Stimulated activated naive CD4-positive, alpha-beta T cell treated with Interleukin-2 at 50 U/mL for 16 hours (primary cell): ENCODE measurements around the gene C3orf52.

Experiments used
- DNase-seq: peaks from one replicate; lab custom pipeline; 2025; lab: John Stamatoyannopoulos, UW

C3orf52 gene

GRCh38 chr3:112119962-112120836 is 34.0 kb downstream of the C3orf52 start:
- no peak for DNase-seq

- no peak for DNase-seq
Measured at GRCh38 chr3:112121577-112122547, 35.7 kb downstream of the C3orf52 start.

- DNase-seq: no peak
Measured at GRCh38 chr3:112122870-112123269, 36.7 kb downstream of the C3orf52 start.

- no peak for DNase-seq
Measured at GRCh38 chr3:112123548-112123947, 37.4 kb downstream of the C3orf52 start.

DNA sequence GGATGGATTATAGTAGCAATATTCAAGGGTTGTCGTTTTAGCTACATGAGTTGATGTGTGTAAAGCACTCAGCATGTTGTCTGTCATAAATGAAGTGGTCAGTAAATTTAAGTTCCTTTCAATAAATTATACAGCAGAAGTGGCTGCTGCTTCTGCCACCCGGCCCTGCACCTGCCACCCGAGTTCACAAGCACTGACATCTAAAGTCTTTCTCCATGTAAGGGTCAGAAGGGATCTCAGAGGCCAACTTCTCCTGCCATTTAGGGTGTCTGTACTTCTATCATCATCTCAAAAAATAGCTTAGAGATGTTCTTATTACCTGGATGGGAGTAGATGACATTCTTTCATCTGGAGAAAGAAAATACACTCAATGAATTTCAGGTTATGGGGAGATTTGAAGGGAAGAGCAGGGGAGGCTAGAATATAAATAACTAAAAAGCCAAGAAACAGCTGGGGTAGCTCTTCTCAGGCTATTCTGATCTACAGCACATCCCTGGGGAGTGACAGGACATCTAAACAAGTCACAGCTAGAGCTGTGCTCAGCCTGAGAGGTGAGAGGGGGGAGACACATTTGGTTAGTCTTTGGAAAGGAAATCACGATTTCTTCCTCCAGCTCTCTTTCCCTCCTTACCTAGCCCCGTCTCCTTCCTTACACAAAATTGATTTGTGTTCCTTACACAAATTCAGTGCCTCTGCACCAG is 38.9 kb downstream of the C3orf52 start:
- DNase-seq: no peak

GRCh38 chr3:112126511-112126911 is 40.3 kb downstream of the C3orf52 start:
- DNase-seq: no peak

DNA sequence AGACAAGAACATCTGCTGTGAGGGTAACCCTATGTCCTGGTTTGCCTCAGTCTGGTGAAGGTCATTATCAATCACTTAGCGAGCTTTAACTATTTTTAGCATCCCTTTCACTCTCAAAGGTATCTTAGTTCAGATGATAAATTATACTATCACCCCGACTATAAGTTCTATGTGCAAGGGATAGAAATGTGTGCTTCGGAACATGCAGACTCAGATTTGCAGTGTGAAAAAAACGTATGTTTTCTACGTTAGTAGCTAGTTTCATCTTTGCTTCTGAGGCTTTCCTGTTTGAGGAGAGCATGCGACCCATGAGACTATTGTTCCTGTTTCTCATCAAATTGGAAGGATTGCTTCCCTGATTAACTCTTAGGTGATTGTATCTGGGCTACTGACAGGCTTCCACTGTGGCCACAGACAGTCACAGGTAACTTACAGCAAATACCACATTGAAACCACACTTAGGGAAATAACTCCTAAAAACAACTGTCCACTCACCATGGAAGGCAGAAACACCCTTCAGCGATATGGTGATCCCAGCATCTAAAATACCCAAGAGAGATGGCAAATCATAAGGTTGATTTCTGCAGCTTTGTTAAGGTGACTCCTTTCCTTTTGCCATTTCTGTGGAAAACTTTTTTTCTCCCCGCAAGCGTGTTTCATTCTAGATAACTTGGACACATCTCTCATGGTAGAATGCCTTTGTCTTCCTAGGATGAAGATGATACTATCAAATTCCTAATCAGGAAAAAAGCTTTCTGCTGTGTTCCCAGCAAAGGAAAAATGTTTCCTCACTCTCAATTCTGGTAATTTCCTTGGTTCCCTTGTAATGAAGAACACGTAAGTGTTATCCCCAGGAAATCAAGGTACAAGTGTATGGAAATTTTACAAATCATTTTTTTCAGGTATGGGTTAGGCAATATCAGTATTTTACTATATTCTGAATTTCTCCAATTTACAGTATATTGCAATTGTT is 41.6 kb downstream of the C3orf52 start:
- no peak for DNase-seq

DNA sequence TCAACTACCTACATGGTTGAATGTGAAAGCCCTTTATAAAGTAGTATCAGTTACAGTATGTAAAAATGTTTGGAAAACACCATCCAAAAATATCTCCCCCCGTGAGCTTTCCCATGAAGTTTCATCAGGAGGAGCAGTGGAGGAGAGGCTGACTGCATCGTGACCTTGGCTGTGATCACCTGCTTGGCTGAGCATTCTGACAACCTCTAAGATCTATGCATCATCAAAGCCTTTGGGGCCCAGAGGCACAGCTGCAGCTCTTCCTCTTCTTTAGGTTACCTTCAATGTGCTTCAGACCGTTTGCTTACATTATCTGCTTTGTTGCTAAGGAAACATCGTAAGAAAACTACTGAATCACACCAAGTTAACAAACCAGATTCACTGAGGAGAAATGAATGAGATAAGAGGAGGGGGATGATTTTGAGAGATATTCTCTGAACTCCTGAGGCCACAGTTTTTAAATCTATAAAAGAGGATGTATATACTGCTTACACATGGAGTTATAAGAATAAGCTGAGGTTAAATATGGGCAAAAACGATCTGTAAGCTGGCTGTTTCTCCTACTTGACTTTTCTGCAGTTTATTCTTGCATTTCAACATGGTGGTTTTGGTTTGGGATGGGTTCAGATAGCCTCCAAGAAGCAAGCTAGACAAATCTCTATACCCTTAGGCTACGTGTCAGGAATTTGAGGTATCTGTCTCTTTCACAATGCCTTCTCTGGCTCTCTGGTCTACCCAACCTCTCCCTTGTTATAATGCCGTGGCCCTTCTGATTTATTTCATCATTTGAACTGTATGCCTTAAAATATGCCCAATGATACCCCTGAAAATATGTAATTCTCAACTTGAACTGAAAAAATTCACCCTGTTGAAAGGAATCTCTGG is 42.9 kb downstream of the C3orf52 start:
- peak; percentile 43 for DNase-seq

DNA sequence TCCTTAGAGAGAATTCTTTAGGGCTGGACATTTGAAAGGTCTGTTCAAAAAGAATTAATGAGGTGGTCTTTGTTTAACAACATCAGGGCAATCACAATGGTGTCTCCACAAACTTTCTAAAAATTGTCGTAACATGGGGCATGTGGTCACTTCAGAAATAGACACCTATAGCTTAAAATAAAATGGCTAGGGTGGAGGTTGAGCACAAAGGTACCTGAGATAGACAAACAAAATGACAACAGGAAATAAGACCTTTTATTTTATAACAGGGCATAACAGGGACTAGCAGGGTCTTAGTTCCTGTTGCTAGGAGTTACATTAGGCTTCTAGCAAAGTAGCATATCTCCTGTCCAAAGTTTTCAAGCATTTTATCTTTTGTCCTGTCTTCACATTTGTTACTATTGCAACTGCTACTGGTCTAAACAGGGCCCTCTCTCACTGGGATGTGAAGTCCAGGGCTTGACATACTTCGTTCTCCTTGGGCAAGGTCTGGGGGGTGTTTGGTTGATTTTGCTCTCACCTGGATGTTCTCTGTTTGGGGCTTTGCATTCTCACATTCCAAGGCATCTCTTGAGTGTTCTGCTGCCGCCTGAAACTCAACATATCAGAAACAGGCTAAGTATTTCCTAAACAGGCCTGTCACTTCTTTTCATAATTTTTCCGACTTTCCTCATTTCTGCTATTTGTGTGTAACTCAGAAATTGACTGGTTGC is 43.9 kb downstream of the C3orf52 start:
- no peak for DNase-seq

DNA sequence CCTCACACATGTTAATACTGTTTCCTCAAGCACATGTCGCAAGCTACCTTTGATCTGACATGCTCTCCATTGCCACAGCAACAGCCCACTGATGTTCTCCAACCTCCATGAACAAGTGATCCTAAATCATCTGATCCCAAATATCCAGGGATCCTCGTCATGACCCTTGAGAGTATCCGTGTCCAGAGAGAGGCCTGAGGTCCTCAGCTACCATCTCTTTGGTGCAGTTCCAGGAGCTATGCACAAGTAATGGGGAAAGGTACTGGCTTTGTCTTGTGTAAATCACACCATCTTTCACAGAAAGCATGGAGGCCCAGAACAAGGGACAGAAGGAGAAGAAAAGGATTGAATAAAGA is 44.4 kb downstream of the C3orf52 start:
- DNase-seq: no peak

DNA sequence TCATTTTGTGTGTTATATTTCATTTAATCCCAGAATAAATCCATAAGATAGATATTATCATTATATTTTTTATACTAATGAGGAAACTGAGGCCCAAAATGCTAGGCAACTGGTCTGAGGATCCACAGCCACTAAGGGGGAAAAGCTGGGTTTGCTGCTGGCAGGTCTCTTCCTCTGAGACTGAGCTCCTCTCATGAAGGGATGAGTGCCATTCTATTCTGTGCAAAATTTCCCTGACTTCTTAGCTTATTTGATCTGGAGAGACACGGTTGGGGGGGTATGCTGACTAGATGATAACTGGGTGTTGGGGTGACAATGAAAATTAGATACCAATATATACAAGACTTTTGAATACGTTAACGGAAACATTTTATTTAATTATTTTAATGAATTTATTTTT is 44.9 kb downstream of the C3orf52 start:
- DNase-seq: no peak

DNA sequence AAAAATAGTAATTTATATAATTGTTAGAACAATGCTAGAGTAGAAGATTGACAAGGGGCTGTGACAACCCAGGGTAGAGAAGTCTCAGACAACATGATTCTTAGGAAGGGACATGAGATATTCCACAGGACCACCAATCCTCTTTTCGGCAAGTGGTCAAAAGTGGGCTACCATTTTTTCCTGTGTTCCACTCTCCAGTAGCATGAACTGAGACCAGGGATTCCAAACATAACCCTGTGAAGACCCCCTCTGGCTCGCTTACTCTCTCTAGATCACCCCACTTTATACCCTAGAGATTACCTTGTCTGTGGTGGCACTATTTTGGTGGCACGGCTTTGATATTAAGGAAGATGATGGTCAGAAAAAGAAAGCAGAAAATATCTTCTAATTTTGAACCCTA is 45.9 kb downstream of the C3orf52 start:
- no peak for DNase-seq

DNA sequence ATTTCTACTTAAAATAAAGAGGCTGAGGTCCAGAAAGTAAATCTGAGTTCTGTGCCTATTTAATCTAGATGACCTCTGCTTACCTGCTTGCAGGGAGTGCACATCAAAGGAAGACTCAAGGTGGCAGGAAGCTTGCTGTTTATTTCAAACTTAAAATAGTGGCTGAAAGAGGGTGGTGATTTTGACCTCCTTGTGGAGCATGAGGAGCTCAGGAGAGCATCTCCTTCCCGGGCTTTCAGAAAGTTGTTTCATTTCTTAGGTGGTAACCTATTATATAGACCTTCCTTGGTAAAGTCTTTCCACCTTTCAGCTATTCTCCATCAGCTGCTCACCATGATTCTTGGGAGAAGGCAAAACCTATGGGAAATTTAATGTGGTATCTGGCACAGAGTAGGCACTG is 46.4 kb downstream of the C3orf52 start:
- DNase-seq: no peak

- DNase-seq: peak; percentile 63
Measured at GRCh38 chr3:112132975-112133448, 46.8 kb downstream of the C3orf52 start, which contains the start of gene GCSAM. Gene GCSAM, minus strand, starts transcription at chr3:112133248. Its CDS starts 128 bp downstream, at chr3:112133120.

DNA sequence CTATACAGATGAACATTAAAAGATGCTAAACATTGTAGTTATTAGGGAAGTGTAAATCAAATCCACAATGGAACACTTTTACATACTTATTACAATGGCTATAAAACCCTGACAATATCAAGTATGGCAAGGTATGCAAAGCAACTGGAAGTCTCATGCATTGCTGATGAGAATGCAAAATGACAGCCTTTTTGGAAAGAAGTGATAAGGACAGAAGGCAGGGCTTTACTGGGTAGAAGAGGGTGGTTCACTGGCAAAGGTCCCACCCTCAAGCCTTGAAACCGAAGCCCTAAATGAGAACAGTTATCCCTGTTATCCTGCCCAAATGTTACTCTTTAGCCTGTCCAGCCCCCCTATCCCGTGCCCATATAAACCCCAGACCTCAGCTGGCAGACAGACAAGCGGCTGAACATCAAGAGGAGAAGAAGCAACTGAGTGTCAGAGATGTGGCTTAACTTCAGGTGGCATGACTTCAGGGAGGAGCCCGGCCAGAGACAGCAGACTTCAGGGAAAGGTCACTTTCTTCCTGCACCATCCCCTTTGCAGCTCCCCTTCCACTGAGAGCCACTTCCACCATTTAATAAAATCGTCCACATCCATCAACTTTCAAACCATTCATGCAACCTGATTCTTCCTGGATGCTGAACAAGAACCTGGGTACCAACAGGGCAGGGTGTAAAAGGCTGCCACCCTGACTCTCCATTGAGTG is 47.6 kb downstream of the C3orf52 start:
- no peak for DNase-seq

GRCh38 chr3:112134335-112135124 is 48.3 kb downstream of the C3orf52 start:
- DNase-seq: no peak

GRCh38 chr3:112136046-112136445 is 49.9 kb downstream of the C3orf52 start:
- DNase-seq: no peak
